ENCODE data around the gene IGSF21. TPM values are rescaled to one million over a fixed set of nuclear protein-coding genes. Genes with fewer than 3 reads are reported as not detected.

Gene IGSF21
- total RNA-seq, 1 donor: not detected

GRCh38 chr1:18290740-18291412, 183.3 kb downstream of the IGSF21 start:
- TF ChIP-seq CTCF (IDR thresholded peaks at IDR 0.05; ENCODE audit: insufficient read depth, low read depth, low read length): no peak
- no peak overlapping the region for H3K4me3 ChIP-seq (ENCODE audit: low read depth, low read length)
- DNase-seq (ENCODE audit: low read depth): no peak

GRCh38 chr1:18292531-18292930, 184.9 kb downstream of the IGSF21 start:
- H3K4me3 ChIP-seq (ENCODE audit: low read depth, low read length): no peak overlapping the region
- no peak for TF ChIP-seq CTCF (IDR thresholded peaks at IDR 0.05; ENCODE audit: insufficient read depth, low read depth, low read length)
- no peak for DNase-seq (ENCODE audit: low read depth)

- no peak for DNase-seq (ENCODE audit: low read depth)
- no peak overlapping the region for H3K4me3 ChIP-seq (ENCODE audit: low read depth, low read length)
- no peak for TF ChIP-seq CTCF (IDR thresholded peaks at IDR 0.05; ENCODE audit: insufficient read depth, low read depth, low read length)
Measured at GRCh38 chr1:18293291-18293690, 185.7 kb downstream of the IGSF21 start.

GRCh38 chr1:18294437-18295176, 187.0 kb downstream of the IGSF21 start:
- DNase-seq (ENCODE audit: low read depth): no peak
- no peak for TF ChIP-seq CTCF (IDR thresholded peaks at IDR 0.05; ENCODE audit: insufficient read depth, low read depth, low read length)
- H3K4me3 ChIP-seq (ENCODE audit: low read depth, low read length): no peak overlapping the region

- no peak for TF ChIP-seq CTCF (IDR thresholded peaks at IDR 0.05; ENCODE audit: insufficient read depth, low read depth, low read length)
- DNase-seq (ENCODE audit: low read depth): no peak
- H3K4me3 ChIP-seq (ENCODE audit: low read depth, low read length): no peak overlapping the region
Measured at GRCh38 chr1:18297896-18298648, 190.5 kb downstream of the IGSF21 start.

- no peak for DNase-seq (ENCODE audit: low read depth)
- H3K4me3 ChIP-seq (ENCODE audit: low read depth, low read length): no peak overlapping the region
- peak; percentile 42 for TF ChIP-seq CTCF (IDR thresholded peaks at IDR 0.05; ENCODE audit: insufficient read depth, low read depth, low read length)
Measured at GRCh38 chr1:18299441-18300338, 192.1 kb downstream of the IGSF21 start.

Measured in fibroblast of villous mesenchyme (primary cell).